Activated CD8-positive, alpha-beta T cell treated with anti-CD3 and anti-CD28 coated beads for 36 hours (primary cell): ENCODE data around the gene GHRH. TPM values are rescaled to one million over a fixed set of nuclear protein-coding genes. Genes with fewer than 3 reads are reported as not detected.

ENCODE experiments used
- ATAC-seq: fragments of 200-7000 bp; cut with Tn5 transposase; one replicate; pipeline ENCODE4 v1.10.0; 2021; ENCODE audit warnings: mild to moderate bottlenecking, moderate library complexity
- CTCF ChIA-PET: fragments of 350-600 bp; sonication (Branson Sonifier 250); formaldehyde crosslinking; loops from one replicate; lab custom pipeline; 2021; ENCODE audit warnings: antibody characterized with exemption; lab: Charles Lee
- POLR2A ChIA-PET: fragments of 350-600 bp; sonication (Branson Sonifier 250); formaldehyde crosslinking; loops from one replicate; lab custom pipeline; 2021; ENCODE audit warnings: antibody characterized with exemption; lab: Charles Lee
- DNase-seq: peaks from one replicate; pipeline ENCODE4 v3.0.0-alpha.2; 2020
- H3K27ac Mint-ChIP-seq: one replicate; pipeline ENCODE4 v1.8.0; 2021; ENCODE audit warnings: mild to moderate bottlenecking, mixed read lengths
- H3K27me3 Mint-ChIP-seq: one replicate; pipeline ENCODE4 v1.8.0; 2021; ENCODE audit warnings: mixed read lengths
- H3K36me3 Mint-ChIP-seq: one replicate; pipeline ENCODE4 v1.8.0; 2021; ENCODE audit warnings: low read depth, mixed read lengths
- H3K4me1 Mint-ChIP-seq: one replicate; pipeline ENCODE4 v1.8.0; 2021; ENCODE audit warnings: low read depth, mixed read lengths
- H3K4me3 Mint-ChIP-seq: one replicate; pipeline ENCODE4 v1.8.0; 2021; ENCODE audit warnings: mild to moderate bottlenecking, moderate library complexity, mixed read lengths
- H3K9me3 Mint-ChIP-seq: one replicate; pipeline ENCODE4 v1.8.0; 2021; ENCODE audit warnings: mixed read lengths
- intact Hi-C: fragments of 100-400 bp; cut with micrococcal nuclease; formaldehyde crosslinking; loops from one replicate; pipeline ENCODE4 v1.10.0; 2022
- total RNA-seq, 2 experiments: library from RNA; stranded (reverse); gene quantifications; one replicate each; pipeline ENCODE4 v1.2.3, GENCODE V29; 2021
- TF ChIP-seq, protein P1 (sequence below): fragments of 200-600 bp; IDR thresholded peaks from one replicate; pipeline ENCODE4 v1.8.0; 2022; ENCODE audit warnings: antibody characterized with exemption, mild to moderate bottlenecking

The GHRH gene
- total RNA-seq, 2 experiments from 2014 or later: not detected

- no peaks in the 10 kb centered on the region for H3K36me3 Mint-ChIP-seq
- peaks cover 7% of the 10 kb centered on the region for H3K27me3 Mint-ChIP-seq
- intact Hi-C loops: no loop called here
- no peak for DNase-seq
- H3K27ac Mint-ChIP-seq: no peak overlapping the region
- no peak overlapping the region for H3K4me3 Mint-ChIP-seq
- no peaks in the 10 kb centered on the region for H3K9me3 Mint-ChIP-seq
- TF ChIP-seq, protein P1, sequence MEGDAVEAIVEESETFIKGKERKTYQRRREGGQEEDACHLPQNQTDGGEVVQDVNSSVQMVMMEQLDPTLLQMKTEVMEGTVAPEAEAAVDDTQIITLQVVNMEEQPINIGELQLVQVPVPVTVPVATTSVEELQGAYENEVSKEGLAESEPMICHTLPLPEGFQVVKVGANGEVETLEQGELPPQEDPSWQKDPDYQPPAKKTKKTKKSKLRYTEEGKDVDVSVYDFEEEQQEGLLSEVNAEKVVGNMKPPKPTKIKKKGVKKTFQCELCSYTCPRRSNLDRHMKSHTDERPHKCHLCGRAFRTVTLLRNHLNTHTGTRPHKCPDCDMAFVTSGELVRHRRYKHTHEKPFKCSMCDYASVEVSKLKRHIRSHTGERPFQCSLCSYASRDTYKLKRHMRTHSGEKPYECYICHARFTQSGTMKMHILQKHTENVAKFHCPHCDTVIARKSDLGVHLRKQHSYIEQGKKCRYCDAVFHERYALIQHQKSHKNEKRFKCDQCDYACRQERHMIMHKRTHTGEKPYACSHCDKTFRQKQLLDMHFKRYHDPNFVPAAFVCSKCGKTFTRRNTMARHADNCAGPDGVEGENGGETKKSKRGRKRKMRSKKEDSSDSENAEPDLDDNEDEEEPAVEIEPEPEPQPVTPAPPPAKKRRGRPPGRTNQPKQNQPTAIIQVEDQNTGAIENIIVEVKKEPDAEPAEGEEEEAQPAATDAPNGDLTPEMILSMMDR: no peak
- ChIA-PET POLR2A (no interaction called here), CTCF (no interaction called here)
- H3K4me1 Mint-ChIP-seq: no peaks in the 10 kb centered on the region
- ATAC-seq: no peak
Measured at GRCh38 chr20:37257988-37258387, 3.6 kb downstream of the GHRH start.

GRCh38 chr20:37257530-37257929 is 4.1 kb downstream of the GHRH start:
- CTCF ChIA-PET: no interaction called here
- no peak overlapping the region for H3K27ac Mint-ChIP-seq
- no peaks in the 10 kb centered on the region for H3K9me3 Mint-ChIP-seq
- no peaks in the 10 kb centered on the region for H3K4me1 Mint-ChIP-seq
- TF ChIP-seq, protein P1: no peak
- no peak overlapping the region for H3K4me3 Mint-ChIP-seq
- intact Hi-C loops: no loop called here
- ATAC-seq: no peak
- no peak for DNase-seq
- no peaks in the 10 kb centered on the region for H3K36me3 Mint-ChIP-seq
- POLR2A ChIA-PET: no interaction called here
- peaks cover 7% of the 10 kb centered on the region for H3K27me3 Mint-ChIP-seq

- intact Hi-C loops: no loop called here
- TF ChIP-seq, protein P1: no peak
- Mint-ChIP-seq H3K4me1 (no peaks in the 10 kb centered on the region), H3K27ac (no peak overlapping the region), H3K9me3 (no peaks in the 10 kb centered on the region), H3K4me3 (no peak overlapping the region), H3K27me3 (peaks cover 7% of the 10 kb centered on the region), H3K36me3 (no peaks in the 10 kb centered on the region)
- no peak for ATAC-seq
- CTCF ChIA-PET: no interaction called here
- DNase-seq: no peak
- POLR2A ChIA-PET: no interaction called here
Measured at GRCh38 chr20:37256286-37256685, 5.3 kb downstream of the GHRH start.

- Mint-ChIP-seq H3K27me3 (peaks cover 2% of the 10 kb centered on the region), H3K27ac (no peak overlapping the region), H3K36me3 (no peaks in the 10 kb centered on the region), H3K4me3 (no peak overlapping the region), H3K4me1 (no peaks in the 10 kb centered on the region), H3K9me3 (no peaks in the 10 kb centered on the region)
- TF ChIP-seq, protein P1: no peak
- POLR2A ChIA-PET: no interaction called here
- DNase-seq: no peak
- CTCF ChIA-PET: no interaction called here
- intact Hi-C loops: no loop called here
- ATAC-seq: no peak
Measured at GRCh38 chr20:37254114-37254878, 7.3 kb downstream of the GHRH start.

GRCh38 chr20:37253087-37253486 is 8.5 kb downstream of the GHRH start:
- ATAC-seq (no peak), DNase-seq (no peak)
- no peaks in the 10 kb centered on the region for H3K36me3 Mint-ChIP-seq
- CTCF ChIA-PET: no interaction called here
- POLR2A ChIA-PET: interaction anchor here (0.9 kb wide), 1 partner anchor 104 kb away, joined by 3 read pairs; no protein-coding TSS in a partner anchor
- TF ChIP-seq, protein P1: no peak
- H3K27ac Mint-ChIP-seq: no peak overlapping the region
- H3K4me1 Mint-ChIP-seq: no peaks in the 10 kb centered on the region
- no peaks in the 10 kb centered on the region for H3K9me3 Mint-ChIP-seq
- no peak overlapping the region for H3K4me3 Mint-ChIP-seq
- peaks cover 2% of the 10 kb centered on the region for H3K27me3 Mint-ChIP-seq
- intact Hi-C loops: no loop called here
